SH-SY5Y (cell line): ENCODE measurements around the gene PPL.

Experiments used
- GATA2 ChIP-seq: IDR thresholded peaks from 2 replicates; pipeline ENCODE4 v1.6.1; 2011; ENCODE audit warnings: mild to moderate bottlenecking, low read depth, low read length
- GATA3 ChIP-seq: IDR thresholded peaks from 2 replicates; pipeline ENCODE4 v1.6.1; 2011; ENCODE audit warnings: low read depth, mild to moderate bottlenecking, low read length, moderate library complexity

GRCh38 chr16:4947722-4948503 is 11.0 kb upstream of the PPL start:
- no peak for TF ChIP-seq GATA3
- TF ChIP-seq GATA2, result no peak
